Astrocyte of the hippocampus (primary cell): ENCODE results near the gene EMSY.

Experiments used
- DNase-seq: peaks from one replicate; pipeline ENCODE4 v3.0.0; 2011; ENCODE audit warnings: low read depth, low spot score

The EMSY gene

DNA sequence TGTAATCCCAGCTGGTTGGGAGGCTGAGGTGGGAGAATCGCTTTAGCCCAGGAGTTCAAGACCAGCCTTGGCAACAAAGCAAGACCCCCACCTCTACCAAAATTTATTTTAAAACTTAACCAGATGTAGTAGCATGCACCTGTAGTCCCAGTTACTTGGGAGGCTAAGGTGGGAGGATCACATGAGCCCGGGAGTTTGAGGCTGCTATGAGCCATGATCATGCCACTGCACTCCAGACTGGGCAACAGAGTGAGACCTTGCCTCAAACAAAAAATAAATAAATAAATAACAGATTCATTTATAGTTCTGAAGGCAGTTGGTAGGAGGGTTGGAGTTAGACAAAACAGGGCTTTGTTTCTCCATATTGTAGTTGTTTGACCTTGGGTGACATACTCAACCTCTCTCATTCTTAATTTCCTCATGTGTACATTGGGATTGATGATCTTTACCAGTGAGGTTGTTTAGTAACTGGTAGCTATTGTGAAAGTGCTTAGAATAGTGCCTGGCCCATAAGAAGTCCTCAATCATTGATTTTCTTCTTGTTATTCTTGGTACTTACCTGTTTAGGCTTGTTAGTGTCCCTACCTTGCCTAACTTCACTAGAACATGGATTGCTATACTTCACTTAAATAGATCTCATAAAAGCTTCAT, 79.1 kb downstream of the EMSY start:
- no peak for DNase-seq

DNA sequence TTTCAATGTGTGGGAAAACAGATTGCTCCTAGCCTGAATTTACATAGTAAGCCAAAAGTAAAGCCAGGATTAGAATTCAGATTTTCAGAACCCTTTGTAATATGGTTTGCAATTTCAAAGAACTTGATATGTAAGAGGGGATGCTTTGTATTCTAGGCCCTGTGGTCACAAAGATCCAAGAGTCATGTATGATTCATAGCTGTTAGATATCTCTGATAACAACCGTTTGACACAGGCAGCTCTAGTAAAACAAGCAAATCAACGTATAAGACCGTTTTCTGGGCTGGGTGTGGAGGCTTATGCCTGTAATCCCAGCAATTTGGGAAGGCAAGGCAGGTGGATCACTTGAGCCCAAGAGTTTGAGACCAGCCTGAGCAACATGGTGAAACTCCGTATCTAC, 79.6 kb downstream of the EMSY start:
- DNase-seq: no peak

DNA sequence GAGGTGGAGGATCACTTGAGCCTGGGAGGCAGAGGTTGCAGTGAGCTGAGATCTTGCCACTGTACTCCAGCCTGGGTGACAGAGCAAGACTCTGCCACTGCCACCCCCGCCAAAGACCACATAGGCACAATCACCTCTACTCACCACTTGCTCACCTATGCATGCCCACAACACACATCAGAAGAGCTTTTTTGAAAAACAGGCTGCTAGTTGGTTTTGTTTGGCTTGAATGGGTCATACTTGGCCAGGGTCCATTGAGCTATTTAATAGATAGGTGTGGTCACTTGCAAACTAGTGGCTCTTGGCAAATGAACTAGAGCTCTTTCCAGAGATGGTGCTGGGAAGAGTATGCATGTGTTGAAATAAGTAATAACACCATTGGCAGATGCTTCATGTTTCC, 80.1 kb downstream of the EMSY start:
- peak; percentile 78 for DNase-seq

DNA sequence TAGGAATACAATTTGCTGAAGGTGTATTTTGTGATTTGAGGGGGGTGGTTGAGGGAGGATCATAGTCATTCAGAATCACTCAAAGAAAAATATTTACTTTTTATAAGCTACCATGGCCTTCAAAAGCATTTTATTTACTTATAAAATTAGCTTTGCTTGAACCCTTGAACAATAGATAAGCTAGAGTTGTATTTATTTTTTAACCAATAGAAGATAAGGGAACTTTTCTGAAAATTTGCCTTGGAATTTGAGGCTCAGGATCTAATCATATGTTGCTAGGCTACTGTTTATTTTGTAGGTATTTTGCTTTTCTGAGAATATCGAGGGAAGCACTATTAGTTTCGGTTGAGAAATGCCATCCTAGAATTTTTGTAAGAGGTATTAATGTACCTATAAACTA, 82.1 kb downstream of the EMSY start:
- no peak for DNase-seq

DNA sequence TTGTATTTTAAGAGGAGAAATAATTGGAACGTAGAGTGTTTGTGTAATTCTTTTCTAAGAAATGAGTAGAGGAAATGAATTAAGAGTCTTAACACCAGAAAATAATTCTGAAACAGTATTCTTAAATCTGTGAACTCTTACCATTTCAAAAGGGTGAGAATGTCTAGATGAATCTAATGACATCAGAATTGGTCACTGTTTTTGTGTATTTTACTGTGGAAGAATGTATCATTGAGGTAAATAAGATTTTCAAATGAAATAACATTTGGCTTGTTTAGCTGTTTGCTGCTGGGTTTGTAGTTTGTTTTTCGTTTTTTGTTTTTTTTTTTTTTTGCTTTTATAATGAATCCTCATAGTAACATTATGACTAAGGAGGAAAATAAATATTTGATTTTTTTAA, 97.6 kb downstream of the EMSY start:
- DNase-seq: no peak

DNA sequence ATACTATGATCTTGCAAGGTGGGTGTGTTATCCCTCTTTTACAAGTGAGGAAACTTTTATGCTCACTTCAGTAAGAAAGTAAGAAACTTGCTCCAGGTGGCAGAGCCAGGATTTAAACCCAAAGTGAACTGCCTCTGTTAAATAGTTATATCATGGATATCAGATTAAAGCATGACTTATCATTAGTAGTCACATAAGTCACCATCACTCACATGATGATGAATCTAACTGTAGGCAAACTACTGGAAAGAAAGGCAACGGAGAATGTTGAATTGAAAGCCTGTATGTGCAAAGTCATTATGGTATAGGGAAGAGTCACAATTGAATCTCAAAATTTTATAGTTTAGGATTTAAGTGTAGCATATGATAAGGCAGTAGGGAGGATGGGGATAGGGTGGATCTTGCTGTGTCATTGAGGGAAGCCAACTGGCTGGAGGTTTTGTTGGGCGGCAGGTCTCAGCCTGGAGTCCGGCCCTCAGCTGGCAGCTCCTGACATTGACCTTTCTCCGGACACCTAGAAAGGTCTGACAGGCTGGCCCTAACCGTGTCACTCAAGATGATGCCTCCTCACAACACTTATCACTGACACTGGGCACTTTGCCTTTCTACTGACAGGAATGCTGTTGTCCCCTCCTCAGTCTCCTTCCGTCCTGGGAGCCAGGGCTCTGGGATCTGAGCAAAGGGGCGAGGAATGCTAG, 98.3 kb downstream of the EMSY start:
- no peak for DNase-seq

DNA sequence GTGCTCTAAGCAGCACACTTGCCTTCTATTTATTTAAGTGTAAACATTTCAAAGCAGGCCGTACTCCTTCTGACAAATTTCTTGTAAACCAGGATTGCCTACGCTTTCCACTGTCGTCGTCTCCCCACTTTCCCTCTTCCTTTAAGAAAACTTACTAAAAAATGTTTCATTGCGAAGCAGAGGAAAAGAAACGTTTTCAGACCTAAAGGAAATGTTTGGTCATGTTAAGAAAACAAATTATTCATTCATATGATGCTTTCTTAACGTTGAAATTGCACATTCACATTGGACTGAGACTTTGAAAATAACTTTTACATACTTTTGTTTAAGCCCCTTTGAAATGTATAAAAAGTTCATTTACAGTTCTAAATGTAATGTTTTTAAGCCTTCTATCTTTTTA, 106.0 kb downstream of the EMSY start:
- DNase-seq: no peak

DNA sequence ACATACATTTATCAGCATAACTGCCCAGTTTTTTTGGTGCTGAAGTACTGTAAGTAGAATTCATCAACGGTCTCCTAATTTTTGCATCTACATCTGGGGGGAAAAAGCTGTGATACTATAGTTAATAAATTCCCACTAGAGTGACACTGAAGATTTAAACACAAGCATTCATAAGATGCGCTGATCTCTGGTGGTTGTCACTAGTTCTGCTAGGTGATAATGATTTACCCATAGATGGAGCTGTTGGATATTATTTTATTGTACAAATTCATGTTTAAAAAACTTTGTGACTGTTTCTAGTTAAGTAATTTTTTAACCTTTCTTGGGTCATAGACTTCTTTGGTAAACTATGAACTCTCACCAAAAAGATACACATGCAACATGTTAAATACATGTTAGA, 106.6 kb downstream of the EMSY start:
- DNase-seq: no peak

DNA sequence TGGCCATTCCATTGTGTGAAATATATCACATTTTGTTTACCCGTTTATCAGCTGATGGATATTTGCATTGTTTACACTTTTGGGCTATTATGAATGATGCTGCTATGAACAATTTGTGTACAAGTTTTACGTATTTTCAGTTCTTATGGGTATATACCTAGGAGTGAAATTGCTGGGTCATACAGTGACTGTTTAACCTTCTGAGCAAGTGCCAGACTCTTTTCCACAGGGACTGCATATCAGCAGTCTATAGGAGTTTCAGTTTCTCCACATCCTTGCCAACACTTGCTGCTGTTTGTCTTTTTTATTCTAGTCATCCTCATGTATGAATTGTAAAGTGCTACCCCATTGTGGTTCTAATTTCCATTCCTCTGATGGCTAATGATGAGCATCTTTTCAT, 108.2 kb downstream of the EMSY start:
- DNase-seq: no peak

DNA sequence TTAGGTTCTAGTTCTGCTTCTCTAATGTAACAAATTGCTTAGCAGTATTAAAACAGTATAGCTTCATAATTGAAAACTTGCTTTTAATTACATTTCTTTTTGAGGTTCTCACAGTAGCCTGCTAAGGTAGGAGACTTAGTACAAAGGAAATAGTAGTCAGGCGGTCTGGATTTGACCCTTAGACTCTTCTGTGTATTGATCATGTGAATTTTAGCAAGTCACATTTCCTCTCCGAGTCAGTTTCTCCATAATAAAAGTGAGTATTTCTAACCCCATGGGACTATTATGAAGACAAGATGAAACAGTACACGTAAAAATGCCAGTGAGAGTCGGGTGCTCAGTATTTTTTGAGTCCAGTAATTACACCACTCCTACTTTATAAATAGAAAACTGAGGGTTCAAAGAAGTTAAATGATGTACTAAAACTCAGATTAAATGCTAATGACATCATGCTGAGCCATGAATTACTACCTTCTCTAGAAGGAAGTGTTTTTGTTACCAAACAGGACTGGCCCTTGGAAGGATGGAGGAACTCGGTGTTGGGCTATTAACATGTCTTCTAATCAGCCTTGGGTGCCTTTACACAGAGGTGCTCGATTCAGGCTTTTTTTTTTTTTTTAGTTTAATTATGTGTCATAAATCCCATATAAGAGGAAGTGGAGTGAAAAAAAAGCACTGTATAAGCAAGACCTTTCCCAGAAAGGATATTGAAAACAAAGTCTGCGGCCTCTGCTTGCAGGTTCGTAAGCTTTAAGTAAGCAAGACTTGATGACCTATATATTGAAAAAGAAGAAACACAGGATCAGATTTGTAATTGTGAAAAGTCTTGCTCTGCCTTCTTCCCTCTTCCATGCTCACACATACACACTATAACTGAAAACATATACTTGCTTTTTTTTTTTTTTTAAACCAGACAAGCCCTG, 109.0 kb downstream of the EMSY start:
- DNase-seq: no peak

DNA sequence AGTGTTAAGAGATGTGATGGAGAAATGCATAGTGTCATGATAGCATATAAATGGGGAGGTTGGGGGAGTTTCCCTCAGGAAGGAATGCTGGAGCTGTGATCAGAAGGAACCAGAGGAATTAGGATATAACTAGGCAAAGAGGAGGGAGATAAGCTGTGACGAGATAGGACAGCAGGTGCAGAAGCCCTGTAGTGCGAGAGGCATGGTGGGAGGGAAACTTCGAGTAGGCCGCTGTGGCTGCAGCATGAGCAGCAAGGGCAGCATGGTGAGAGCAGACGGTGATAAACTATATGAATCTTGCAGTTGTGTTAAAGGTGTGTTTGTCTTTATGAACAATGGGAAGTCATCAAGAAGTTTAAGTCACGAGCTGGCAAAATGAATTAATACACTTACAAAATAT, 109.9 kb downstream of the EMSY start:
- DNase-seq: no peak

DNA sequence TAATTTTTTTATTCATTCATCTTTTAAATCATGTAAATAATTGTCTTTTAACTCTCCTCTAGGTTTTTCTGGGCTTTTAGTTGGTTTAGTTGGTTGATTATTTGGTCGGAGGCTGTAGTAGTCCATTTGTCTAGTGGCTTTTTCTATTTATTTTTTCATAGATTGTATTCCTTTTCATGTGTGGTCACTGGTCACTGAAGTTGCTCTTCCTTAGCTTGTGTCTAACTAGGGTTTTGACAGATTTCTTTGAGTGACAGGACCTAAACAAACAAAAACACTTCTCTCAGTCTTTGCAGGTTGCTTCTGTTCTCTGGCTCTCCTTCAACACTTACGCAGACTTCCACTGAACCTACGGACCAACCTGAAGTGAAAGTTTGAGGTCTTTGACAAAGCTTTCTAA, 112.6 kb downstream of the EMSY start:
- DNase-seq: no peak

DNA sequence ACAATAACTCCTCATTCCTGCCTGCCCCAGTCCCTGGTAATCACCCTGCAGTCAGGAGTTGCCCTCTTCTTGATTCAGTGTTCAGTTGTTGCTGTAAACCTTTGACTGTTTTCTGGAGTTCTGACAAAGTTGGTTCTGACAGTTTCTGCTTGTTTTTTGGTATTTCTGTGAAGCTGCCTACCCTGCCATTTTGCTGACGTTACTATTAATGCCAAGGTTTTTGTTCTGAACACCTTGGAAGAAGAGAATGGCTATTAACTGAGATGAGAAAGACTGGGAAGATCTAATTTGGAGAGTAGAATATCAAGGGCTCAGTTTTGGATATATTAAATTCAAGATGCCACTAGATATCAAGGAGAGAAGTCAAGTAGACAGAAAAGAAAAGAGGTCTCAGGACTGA, 113.7 kb downstream of the EMSY start:
- no peak for DNase-seq

DNA sequence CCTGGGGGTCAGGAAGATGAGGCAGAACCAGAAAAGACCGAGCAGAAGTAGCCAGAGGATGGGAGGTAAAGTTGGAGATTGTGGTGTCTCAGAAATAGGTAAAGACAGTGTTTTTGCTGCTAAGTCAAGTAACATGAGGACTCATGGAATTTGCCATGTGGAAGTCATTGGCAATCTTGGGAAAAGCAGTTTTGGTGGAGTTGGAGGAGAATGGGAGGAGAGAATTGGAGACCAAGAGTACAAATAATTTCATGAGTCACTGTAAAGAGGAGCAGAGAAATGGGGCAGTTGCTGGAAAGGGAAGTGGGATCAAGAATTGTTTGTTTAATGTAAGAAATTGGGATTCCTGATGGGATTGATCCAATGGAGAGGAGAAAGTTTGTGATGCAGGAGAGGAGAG, 114.1 kb downstream of the EMSY start:
- no peak for DNase-seq

DNA sequence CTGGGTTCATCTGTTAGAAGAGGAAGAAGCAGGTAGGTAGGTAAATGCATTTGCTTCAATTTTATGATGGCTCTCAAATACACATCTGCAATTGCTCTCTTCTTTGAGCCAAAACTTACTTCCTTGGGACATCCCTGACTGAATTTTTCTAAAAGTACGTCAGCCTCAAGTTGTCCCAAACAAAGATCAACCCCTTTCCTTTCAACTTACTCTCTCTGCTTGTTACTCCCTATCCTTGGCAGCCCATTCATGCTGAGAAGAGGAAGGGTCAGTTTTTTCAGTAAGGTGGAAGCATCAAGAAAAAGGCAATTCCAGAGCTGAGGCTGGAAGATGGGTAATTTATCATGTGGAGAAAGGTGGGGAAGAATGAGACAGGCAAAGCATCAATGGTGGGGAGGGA, 114.5 kb downstream of the EMSY start:
- DNase-seq: no peak

DNA sequence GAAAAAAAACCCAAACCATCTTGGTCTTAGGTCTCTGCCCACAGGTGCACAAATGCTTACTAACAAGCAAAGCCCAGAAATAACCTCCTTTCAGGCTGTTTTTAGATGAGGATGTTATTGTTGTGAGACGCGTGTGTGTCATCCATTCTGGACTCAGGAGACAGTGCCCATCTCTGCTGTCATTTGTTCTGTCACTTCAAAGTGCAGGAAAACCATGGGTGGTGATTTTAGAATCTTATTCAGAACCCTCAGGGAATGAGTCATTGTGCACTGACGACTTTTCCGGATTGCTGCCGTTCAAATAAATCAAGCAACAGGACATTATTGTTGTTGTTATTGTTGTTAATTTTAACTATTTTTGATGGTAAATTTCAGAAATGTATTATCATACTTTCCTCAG, 115.4 kb downstream of the EMSY start:
- peak; percentile 19 for DNase-seq

DNA sequence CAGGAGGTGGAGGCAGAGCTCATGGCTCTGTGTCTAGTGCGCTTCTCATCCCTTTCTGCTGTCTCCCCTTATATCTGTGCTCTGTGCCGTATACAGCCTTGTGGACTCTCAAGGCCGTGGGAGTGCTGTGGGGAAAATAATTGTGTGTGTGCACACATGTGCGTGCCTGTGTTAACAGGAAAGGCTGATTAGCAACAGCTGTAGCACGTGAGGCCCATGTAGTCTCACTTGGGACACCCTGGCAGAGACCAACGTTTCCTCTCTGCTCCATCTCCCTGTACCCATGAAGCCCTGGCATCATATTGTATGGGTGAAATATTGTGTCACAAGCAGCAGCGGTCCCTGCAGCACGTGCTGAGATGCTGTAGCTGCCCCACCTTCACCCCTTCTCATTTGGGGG, 116.4 kb downstream of the EMSY start:
- no peak for DNase-seq

DNA sequence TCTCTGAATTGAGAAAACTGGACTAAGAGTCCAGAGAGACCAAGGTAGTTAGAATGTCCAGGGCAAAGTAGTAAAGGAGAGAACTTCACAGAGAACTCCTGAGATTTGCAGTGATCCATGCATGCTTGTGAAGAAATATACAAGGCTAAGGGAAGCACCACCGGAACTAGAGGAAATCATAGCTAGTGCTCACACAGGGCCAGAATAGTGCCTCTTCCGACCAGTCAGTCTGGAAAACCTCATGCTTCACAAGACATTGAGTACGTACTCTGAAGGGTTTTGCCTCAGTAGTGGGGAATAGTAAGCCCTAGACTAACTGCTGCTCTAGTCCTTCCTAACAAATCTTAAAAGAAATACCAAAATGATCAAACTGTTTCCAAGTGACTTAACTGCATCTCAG, 117.7 kb downstream of the EMSY start:
- no peak for DNase-seq

DNA sequence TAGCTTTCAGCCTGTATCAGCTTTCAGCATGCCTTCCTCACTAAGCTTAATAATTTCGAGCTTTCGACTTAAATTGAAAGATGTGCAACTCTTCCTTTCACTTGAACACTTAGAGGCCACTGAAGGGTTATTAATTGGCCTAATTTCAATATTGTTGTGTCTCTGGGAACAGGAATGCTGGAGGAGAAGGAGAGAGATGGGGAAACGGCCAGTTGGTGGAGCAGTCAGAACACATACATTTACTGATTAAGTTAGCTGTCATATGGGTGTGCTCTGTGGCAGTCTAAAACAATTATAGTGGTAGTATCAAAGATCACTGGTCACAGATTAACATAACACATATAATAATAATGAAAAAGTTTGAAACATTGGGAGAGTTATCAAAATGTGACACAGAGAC, 119.5 kb downstream of the EMSY start:
- DNase-seq: no peak

DNA sequence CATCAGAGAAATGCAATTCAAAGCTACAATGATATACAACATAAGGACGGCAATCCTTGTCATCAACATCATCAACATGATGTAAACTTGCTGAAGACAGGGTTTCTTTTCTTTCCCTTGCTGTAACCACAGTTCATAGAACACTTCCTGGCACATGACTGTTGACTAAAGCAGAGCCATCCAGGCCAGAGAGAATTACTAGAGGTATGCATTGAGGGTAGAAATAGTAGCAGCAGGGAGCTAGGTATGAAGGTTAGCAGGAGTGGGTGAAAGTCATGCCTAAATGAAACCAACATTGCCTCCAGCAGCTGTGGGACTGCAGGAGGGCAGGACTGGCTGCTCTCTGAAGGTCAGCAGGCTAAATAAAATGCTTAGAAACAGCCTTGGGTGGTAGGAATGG, 122.0 kb downstream of the EMSY start:
- DNase-seq: no peak

DNA sequence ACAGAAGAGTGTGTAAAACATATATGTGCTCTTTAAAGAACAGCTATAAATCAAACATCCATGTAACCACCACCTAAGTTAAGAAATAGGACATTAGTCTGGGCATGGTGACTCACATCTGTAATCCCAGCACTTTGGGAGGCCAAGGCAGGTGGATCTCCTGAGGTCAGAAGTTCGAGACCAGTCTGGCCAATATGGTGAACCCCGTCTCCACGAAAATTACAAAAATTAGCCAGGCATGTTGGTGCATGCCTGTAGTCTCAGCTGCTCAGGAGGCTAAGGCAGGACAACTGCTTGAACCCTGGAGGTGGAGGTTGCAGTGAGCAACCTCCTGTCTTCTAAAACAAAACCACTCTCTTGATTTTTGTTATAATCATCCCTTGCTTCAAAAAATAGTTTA, 122.4 kb downstream of the EMSY start:
- no peak for DNase-seq

DNA sequence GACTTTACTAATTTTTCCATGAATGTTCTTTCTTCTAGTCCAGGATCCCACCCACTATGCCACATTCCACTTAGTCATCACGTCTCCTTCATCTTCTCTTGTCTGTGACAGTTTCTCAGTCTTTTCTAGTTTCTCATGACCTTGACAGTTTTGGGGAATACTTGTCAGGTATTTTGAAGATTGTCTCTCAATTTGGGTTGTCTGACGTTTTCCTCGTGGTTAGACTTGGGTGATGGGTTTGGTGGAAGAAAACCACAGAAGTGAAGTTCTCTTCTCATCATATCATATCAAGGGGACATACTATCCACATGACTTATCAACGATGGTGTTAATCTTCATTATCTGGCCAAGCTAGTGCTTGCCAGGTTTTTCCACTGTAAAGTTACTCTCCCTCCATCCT, 123.3 kb downstream of the EMSY start:
- no peak for DNase-seq

DNA sequence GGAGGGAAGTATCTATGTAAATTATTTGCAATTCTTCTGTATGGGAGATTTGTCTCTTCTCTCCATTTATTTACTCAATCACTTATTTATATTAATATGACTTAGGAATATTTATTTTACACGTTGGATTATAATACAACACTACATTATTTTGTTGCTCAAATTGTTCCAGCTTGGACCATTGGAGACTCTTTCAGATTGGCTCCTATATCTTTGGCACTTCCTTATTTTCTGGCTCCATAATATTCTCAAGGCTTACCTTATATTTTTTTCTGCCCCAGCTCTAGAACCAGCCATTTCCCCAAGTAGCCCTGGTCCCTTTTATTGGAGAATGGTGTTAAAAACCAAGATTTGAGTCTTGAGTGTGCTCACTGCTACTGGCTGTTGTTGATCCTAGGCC, 123.8 kb downstream of the EMSY start:
- DNase-seq: no peak
